GM23248 (cell line): Measurements from ENCODE around the gene ALOXE3. TPM values are rescaled to one million over a fixed set of nuclear protein-coding genes. Genes with fewer than 3 reads are reported as not detected.

ENCODE experiments used
- DNase-seq: peaks from one replicate; pipeline ENCODE4 v3.0.0-alpha.2; 2015
- H2AFZ ChIP-seq: fragments of 200-600 bp; sonication (generic); 2 replicates; pipeline ENCODE4 v1.6.1; 2016; ENCODE audit warnings: antibody characterized with exemption
- H3F3A ChIP-seq: fragments of 200-600 bp; sonication (generic); 2 replicates; pipeline ENCODE4 v1.6.1; 2016; ENCODE audit warnings: mild to moderate bottlenecking, antibody characterized with exemption, mixed run types; ENCODE audit not compliant: insufficient read depth
- H3K27ac ChIP-seq: fragments of 200-600 bp; sonication (generic); 2 replicates; pipeline ENCODE4 v1.5.1; 2016; ENCODE audit warnings: mild to moderate bottlenecking
- H3K27me3 ChIP-seq: fragments of 200-600 bp; sonication (generic); replicated peaks from 2 replicates; pipeline ENCODE4 v1.6.1; 2016; ENCODE audit warnings: mild to moderate bottlenecking; ENCODE audit not compliant: insufficient read depth
- H3K36me3 ChIP-seq: fragments of 200-600 bp; sonication (generic); 2 replicates; pipeline ENCODE4 v1.6.1; 2016; ENCODE audit warnings: low read depth, mild to moderate bottlenecking
- H3K4me1 ChIP-seq: fragments of 200-600 bp; sonication (generic); 2 replicates; pipeline ENCODE4 v1.6.1; 2016; ENCODE audit warnings: mild to moderate bottlenecking; ENCODE audit not compliant: insufficient read depth
- H3K4me2 ChIP-seq: fragments of 200-600 bp; sonication (generic); one replicate; pipeline ENCODE4 v1.6.1; 2016; ENCODE audit warnings: mild to moderate bottlenecking; ENCODE audit not compliant: unreplicated experiment
- H3K4me3 ChIP-seq: fragments of 200-600 bp; sonication (generic); 2 replicates; pipeline ENCODE4 v1.5.1; 2016; ENCODE audit warnings: mild to moderate bottlenecking
- H3K79me2 ChIP-seq: fragments of 200-600 bp; sonication (generic); 2 replicates; pipeline ENCODE4 v1.6.1; 2016; ENCODE audit warnings: mild to moderate bottlenecking; ENCODE audit not compliant: insufficient read depth
- H3K9ac ChIP-seq: fragments of 200-600 bp; sonication (generic); 2 replicates; pipeline ENCODE4 v1.6.1; 2016; ENCODE audit warnings: mild to moderate bottlenecking
- H3K9me2 ChIP-seq: fragments of 200-600 bp; sonication (generic); 2 replicates; pipeline ENCODE4 v1.6.1; 2016; ENCODE audit warnings: mixed run types, mild to moderate bottlenecking, moderate library complexity; ENCODE audit not compliant: insufficient read depth
- H3K9me3 ChIP-seq: fragments of 200-600 bp; sonication (generic); one replicate; pipeline ENCODE4 v1.6.1; 2017; ENCODE audit warnings: low read depth
- H4K20me1 ChIP-seq: fragments of 200-600 bp; sonication (generic); 2 replicates; pipeline ENCODE4 v1.6.0; 2016; ENCODE audit not compliant: insufficient read depth
- EZH2 ChIP-seq: fragments of 200-600 bp; sonication (generic); IDR thresholded peaks from 2 replicates; pipeline ENCODE4 v1.6.1; 2018; ENCODE audit warnings: antibody characterized with exemption, mild to moderate bottlenecking; ENCODE audit not compliant: insufficient read depth, poor library complexity, severe bottlenecking
- EZH2phosphoT487 ChIP-seq: fragments of 200-600 bp; sonication (generic); IDR thresholded peaks from 2 replicates; pipeline ENCODE4 v1.6.1; 2018; ENCODE audit warnings: antibody characterized with exemption, moderate library complexity, mild to moderate bottlenecking, low read depth; ENCODE audit not compliant: insufficient read depth
- WGBS, 2 experiments: methylation state at CpG; one replicate each; pipeline ENCODE4 v1.1.6; 2015 to 2017; ENCODE audit warnings: low lambda C conversion rate in 2 of 2, low coverage in 1 of 2; ENCODE audit errors: missing lambda C conversion rate in 2 of 2; 5-methylcytosine and 5-hydroxymethylcytosine counted together
- in situ Hi-C: fragments of 300-500 bp; cut with MboI; formaldehyde crosslinking; loops from 2 replicates; pipeline ENCODE4 v1.15.0; 2020
- polyA plus RNA-seq: library from polyadenylated mRNA; unstranded; fragments of >200 nt; fragmentation: Nextera tagmentation; extraction: Ambion mirVana; gene quantifications from 2 replicates; pipeline ENCODE4 v1.2.1, GENCODE V29; 2016
- total RNA-seq: library from RNA; depleted of rRNA; stranded (reverse); fragments of >200 nt; shearing (Covaris generic); gene quantifications from 2 replicates; pipeline ENCODE4 v1.2.3, GENCODE V29; 2014

Gene ALOXE3
- total and polyA plus RNA-seq, 2 experiments from 2014 or later = under 0.01 to 0.11 TPM

GRCh38 chr17:8060274-8060673 is 58.0 kb downstream of the ALOXE3 start:
- no peaks in the 10 kb centered on the region for H3K9me3 ChIP-seq
- H3K79me2 ChIP-seq = no peaks in the 10 kb centered on the region
- H3K9me2 ChIP-seq = no peaks in the 10 kb centered on the region
- H3K27me3 ChIP-seq = peaks cover 64% of the 10 kb centered on the region
- no peak overlapping the region for H3K9ac ChIP-seq
- no peak overlapping the region for H3K27ac ChIP-seq
- H3F3A ChIP-seq = no peaks in the 10 kb centered on the region
- TF ChIP-seq EZH2phosphoT487 = 0 out of 2 replicates have a peak, but pooled peaks have one; percentile 25
- no peak for TF ChIP-seq EZH2
- 0 out of 2 replicates have a peak, but pooled peaks cover 5% of the 10 kb centered on the region for H3K4me1 ChIP-seq
- no peak overlapping the region for H3K4me2 ChIP-seq
- in situ Hi-C loops = no loop called here
- H4K20me1 ChIP-seq = no peaks in the 10 kb centered on the region
- no peak overlapping the region for H2AFZ ChIP-seq
- peak; percentile 84 for DNase-seq
- WGBS, 2 experiments = 2 to 3% methylated on average over 10 of the region's 10 CpGs
- no peaks in the 10 kb centered on the region for H3K36me3 ChIP-seq
- H3K4me3 ChIP-seq = no peak overlapping the region

GRCh38 chr17:8059131-8059530 is 59.2 kb downstream of the ALOXE3 start:
- Histone ChIP-seq H3K36me3 (no peaks in the 10 kb centered on the region), H3K9me3 (no peaks in the 10 kb centered on the region), H3K4me1 (0 out of 2 replicates have a peak, but pooled peaks cover 5% of the 10 kb centered on the region), H4K20me1 (no peaks in the 10 kb centered on the region), H3K79me2 (no peaks in the 10 kb centered on the region), H3F3A (no peaks in the 10 kb centered on the region), H3K4me2 (no peak overlapping the region), H3K27me3 (peaks cover 53% of the 10 kb centered on the region), H2AFZ (no peak overlapping the region), H3K9me2 (no peaks in the 10 kb centered on the region), H3K9ac (no peak overlapping the region), H3K4me3 (no peak overlapping the region), H3K27ac (no peak overlapping the region)
- WGBS, 2 experiments = 19 to 37% methylated on average over 7 of the region's 7 CpGs
- in situ Hi-C loops = no loop called here
- no peak for TF ChIP-seq EZH2
- no peak for TF ChIP-seq EZH2phosphoT487
- DNase-seq = no peak

GRCh38 chr17:8057691-8058114 is 60.6 kb downstream of the ALOXE3 start:
- peaks cover 43% of the 10 kb centered on the region for H3K27me3 ChIP-seq
- H3K4me1 ChIP-seq = 0 out of 2 replicates have a peak, but pooled peaks cover 4% of the 10 kb centered on the region
- H4K20me1 ChIP-seq = no peaks in the 10 kb centered on the region
- no peak overlapping the region for H3K27ac ChIP-seq
- H3K4me3 ChIP-seq = no peak overlapping the region
- H3K9me3 ChIP-seq = no peaks in the 10 kb centered on the region
- in situ Hi-C loops = no loop called here
- no peaks in the 10 kb centered on the region for H3F3A ChIP-seq
- no peak overlapping the region for H3K4me2 ChIP-seq
- TF ChIP-seq EZH2phosphoT487 (no peak), EZH2 (no peak)
- H3K36me3 ChIP-seq = no peaks in the 10 kb centered on the region
- H2AFZ ChIP-seq = no peak overlapping the region
- no peak overlapping the region for H3K9ac ChIP-seq
- no peaks in the 10 kb centered on the region for H3K79me2 ChIP-seq
- no peaks in the 10 kb centered on the region for H3K9me2 ChIP-seq
- peak; percentile 88 for DNase-seq
- 4 to 6% methylated on average over 14 of the region's 14 CpGs for WGBS, 2 experiments

GRCh38 chr17:8056976-8057625 is 61.2 kb downstream of the ALOXE3 start:
- DNase-seq = no peak
- no peaks in the 10 kb centered on the region for H3K79me2 ChIP-seq
- no peak overlapping the region for H3K27ac ChIP-seq
- H3K4me2 ChIP-seq = no peak overlapping the region
- no peaks in the 10 kb centered on the region for H3K9me2 ChIP-seq
- H4K20me1 ChIP-seq = no peaks in the 10 kb centered on the region
- H3K9ac ChIP-seq = no peak overlapping the region
- H3K36me3 ChIP-seq = no peaks in the 10 kb centered on the region
- H3F3A ChIP-seq = no peaks in the 10 kb centered on the region
- 64 to 70% methylated on average over 16 to 17 of the region's 17 CpGs for WGBS, 2 experiments
- H3K27me3 ChIP-seq = peaks cover 37% of the 10 kb centered on the region
- in situ Hi-C loops = no loop called here
- H3K4me1 ChIP-seq = no peaks in the 10 kb centered on the region
- no peak overlapping the region for H2AFZ ChIP-seq
- no peaks in the 10 kb centered on the region for H3K9me3 ChIP-seq
- no peak overlapping the region for H3K4me3 ChIP-seq
- TF ChIP-seq EZH2phosphoT487 (no peak), EZH2 (no peak)
